GM18511 (cell line): Measurements from ENCODE around the gene PDE7B.
"Not testable (repeated sequence)": the region's sequence is repeated elsewhere in the genome, so short reads cannot be mapped to it uniquely, and the experiment has no call there.

Experiments used
- ATAC-seq: cut with Tn5 transposase; IDR thresholded peaks from one replicate; pipeline ENCODE4 v1.9.1; 2021; ENCODE audit warnings: mild to moderate bottlenecking, moderate library complexity; ENCODE audit not compliant: unreplicated experiment

The PDE7B gene

GRCh38 chr6:136216503-136217401, 365.3 kb downstream of the PDE7B start:
- ATAC-seq: no peak

- not testable (repeated sequence) for ATAC-seq
Measured at GRCh38 chr6:136224974-136225373, 373.5 kb downstream of the PDE7B start.

GRCh38 chr6:136225496-136225895, 374.0 kb downstream of the PDE7B start:
- no peak for ATAC-seq

- peak; percentile 74 for ATAC-seq
Measured at GRCh38 chr6:136226027-136226673, 374.6 kb downstream of the PDE7B start.

GRCh38 chr6:136226674-136227377, 375.3 kb downstream of the PDE7B start:
- ATAC-seq: peak; percentile 25

- ATAC-seq: peak; percentile 52
Measured at GRCh38 chr6:136228814-136229213, 377.3 kb downstream of the PDE7B start.

- no peak for ATAC-seq
Measured at GRCh38 chr6:136230219-136230853, 378.8 kb downstream of the PDE7B start.

- ATAC-seq: no peak
Measured at GRCh38 chr6:136232701-136233100, 381.2 kb downstream of the PDE7B start.

GRCh38 chr6:136235233-136235564, 383.7 kb downstream of the PDE7B start:
- no peak for ATAC-seq

GRCh38 chr6:136236466-136237293, 385.2 kb downstream of the PDE7B start:
- ATAC-seq: no peak

GRCh38 chr6:136244061-136244616, 392.6 kb downstream of the PDE7B start:
- ATAC-seq: no peak
